GM12875 (cell line): ENCODE measurements around the gene PLK3.

Experiments used
- H3K4me3 ChIP-seq: one replicate; pipeline ENCODE4 v1.5.1; 2011; ENCODE audit warnings: low read depth, low read length, control low read depth
- CTCF ChIP-seq: IDR thresholded peaks from 2 replicates; pipeline ENCODE4 v1.5.1; 2011; ENCODE audit warnings: low read depth, mild to moderate bottlenecking, control low read depth, inconsistent platforms, low read length, moderate library complexity, borderline replicate concordance; ENCODE audit not compliant: insufficient read depth

PLK3 gene

GRCh38 chr1:44776730-44777068 is 23.5 kb upstream of the PLK3 start:
- peak overlapping the region; percentile 98 for H3K4me3 ChIP-seq
- TF ChIP-seq CTCF, result no peak

GRCh38 chr1:44777547-44777946 is 22.6 kb upstream of the PLK3 start:
- no peak for TF ChIP-seq CTCF
- peak overlapping the region; percentile 98 for H3K4me3 ChIP-seq

GRCh38 chr1:44777969-44778635 is 22.1 kb upstream of the PLK3 start:
- no peak for TF ChIP-seq CTCF
- H3K4me3 ChIP-seq, result no peak overlapping the region

GRCh38 chr1:44778705-44779576 is 21.2 kb upstream of the PLK3 start:
- no peak overlapping the region for H3K4me3 ChIP-seq
- no peak for TF ChIP-seq CTCF

GRCh38 chr1:44780583-44781121 is 19.5 kb upstream of the PLK3 start:
- TF ChIP-seq CTCF, result no peak
- no peak overlapping the region for H3K4me3 ChIP-seq

- H3K4me3 ChIP-seq, result peak overlapping the region; percentile 52
- TF ChIP-seq CTCF, result no peak
Measured at GRCh38 chr1:44783697-44784093, 16.5 kb upstream of the PLK3 start.
